AG10803 (cell line): Measurements from ENCODE around the gene SPSB4.

ENCODE experiments used
- DNase-seq: peaks from one replicate; pipeline ENCODE4 v3.0.0; 2010; ENCODE audit warnings: low read depth
- H3K4me3 ChIP-seq: 2 replicates; pipeline ENCODE4 v1.5.1; 2011; ENCODE audit warnings: mild to moderate bottlenecking, low read length, control low read depth
- CTCF ChIP-seq: conservative IDR thresholded peaks from 2 replicates; pipeline ENCODE4 v1.5.1; 2011; ENCODE audit warnings: mild to moderate bottlenecking, low read length, control low read depth, inconsistent platforms

Gene SPSB4

GRCh38 chr3:141124715-141125114, 73.6 kb downstream of the SPSB4 start:
- no peak for DNase-seq
- no peak for TF ChIP-seq CTCF
- no peak overlapping the region for H3K4me3 ChIP-seq

- no peak overlapping the region for H3K4me3 ChIP-seq
- TF ChIP-seq CTCF = no peak
- DNase-seq = no peak
Measured at GRCh38 chr3:141125351-141125750, 74.2 kb downstream of the SPSB4 start.

- DNase-seq = no peak
- TF ChIP-seq CTCF = no peak
- H3K4me3 ChIP-seq = no peak overlapping the region
Measured at GRCh38 chr3:141126661-141127343, 75.7 kb downstream of the SPSB4 start.

GRCh38 chr3:141127344-141128125, 76.4 kb downstream of the SPSB4 start:
- DNase-seq = no peak
- no peak overlapping the region for H3K4me3 ChIP-seq
- no peak for TF ChIP-seq CTCF

GRCh38 chr3:141128126-141128777, 77.1 kb downstream of the SPSB4 start:
- H3K4me3 ChIP-seq = no peak overlapping the region
- no peak for DNase-seq
- no peak for TF ChIP-seq CTCF

GRCh38 chr3:141129049-141129448, 77.9 kb downstream of the SPSB4 start:
- no peak for DNase-seq
- no peak overlapping the region for H3K4me3 ChIP-seq
- TF ChIP-seq CTCF = no peak

GRCh38 chr3:141129541-141130011, 78.4 kb downstream of the SPSB4 start:
- no peak overlapping the region for H3K4me3 ChIP-seq
- DNase-seq = no peak
- TF ChIP-seq CTCF = no peak
